HG02840 (cell line): ENCODE data around the gene SLIT1.

Experiments
- ATAC-seq: cut with Tn5 transposase; IDR thresholded peaks from one replicate; pipeline ENCODE4 v1.9.1; 2021; ENCODE audit warnings: mild to moderate bottlenecking, moderate library complexity, moderate number of reproducible peaks; ENCODE audit not compliant: unreplicated experiment, low FRiP score

Gene SLIT1

GRCh38 chr10:97013568-97013967 lies 172.2 kb downstream of the SLIT1 start:
- ATAC-seq = no peak

GRCh38 chr10:97012470-97012869 lies 173.3 kb downstream of the SLIT1 start:
- ATAC-seq = no peak

GRCh38 chr10:97011397-97011796 lies 174.4 kb downstream of the SLIT1 start:
- no peak for ATAC-seq

- no peak for ATAC-seq
Measured at GRCh38 chr10:97010695-97011206, 175.0 kb downstream of the SLIT1 start.

- ATAC-seq = no peak
Measured at GRCh38 chr10:97007417-97007816, 178.3 kb downstream of the SLIT1 start.

- ATAC-seq = no peak
Measured at GRCh38 chr10:97006364-97006763, 179.4 kb downstream of the SLIT1 start.

- no peak for ATAC-seq
Measured at GRCh38 chr10:97005349-97005748, 180.4 kb downstream of the SLIT1 start.

GRCh38 chr10:97004591-97004990 lies 181.2 kb downstream of the SLIT1 start:
- no peak for ATAC-seq

- ATAC-seq = no peak
Measured at GRCh38 chr10:97003804-97004201, 182.0 kb downstream of the SLIT1 start.

- ATAC-seq = no peak
Measured at GRCh38 chr10:97003151-97003803, 182.5 kb downstream of the SLIT1 start.

- ATAC-seq = no peak
Measured at GRCh38 chr10:97002670-97003069, 183.1 kb downstream of the SLIT1 start.

GRCh38 chr10:97001183-97001991 lies 184.4 kb downstream of the SLIT1 start:
- ATAC-seq = no peak

GRCh38 chr10:97000487-97001182 lies 185.1 kb downstream of the SLIT1 start:
- no peak for ATAC-seq

- ATAC-seq = no peak
Measured at GRCh38 chr10:96999987-97000386, 185.8 kb downstream of the SLIT1 start.

- ATAC-seq = no peak
Measured at GRCh38 chr10:96999337-96999736, 186.4 kb downstream of the SLIT1 start.

- ATAC-seq = no peak
Measured at GRCh38 chr10:96998329-96998888, 187.3 kb downstream of the SLIT1 start.

GRCh38 chr10:96996275-96996965 lies 189.3 kb downstream of the SLIT1 start:
- no peak for ATAC-seq

- no peak for ATAC-seq
Measured at GRCh38 chr10:96995851-96996250, 189.9 kb downstream of the SLIT1 start.

GRCh38 chr10:96992721-96993120 lies 193.0 kb downstream of the SLIT1 start:
- no peak for ATAC-seq

GRCh38 chr10:96991313-96991841 lies 194.4 kb downstream of the SLIT1 start:
- ATAC-seq = no peak
